ENCODE data around the gene TRPM2. TPM values are rescaled to one million over a fixed set of nuclear protein-coding genes. Genes with fewer than 3 reads are reported as not detected.

The TRPM2 gene
- total RNA-seq, 1 experiment from 2014 or later = 28.1 TPM

GRCh38 chr21:44332383-44332782 lies 21.0 kb upstream of the TRPM2 start:
- ChIA-PET CTCF (no interaction called here), RAD21 (ENCODE audit: low non-redundant PET in 1 of 2, low total read pairs in 2 of 2, uncharacterized antibody in 2 of 2, unreplicated experiment in 2 of 2) (interaction anchor here in 1 of 2 experiments (0.6 kb wide), 1 partner anchor 8 kb away, joined by 3 read pairs; no protein-coding TSS in a partner anchor), POLR2A (no interaction called here)
- TF ChIP-seq ZBTB33 (IDR thresholded peaks at IDR 0.05; ENCODE audit: extremely low read depth, insufficient replicate concordance, low read length) (no peak), ELF1 (IDR thresholded peaks at IDR 0.05; ENCODE audit: borderline replicate concordance, low read depth) (no peak), ZNF274 (IDR thresholded peaks at IDR 0.05; ENCODE audit: low read depth, low read length) (no peak), ATF3 (IDR thresholded peaks at IDR 0.05) (no peak), JUND (IDR thresholded peaks at IDR 0.05) (no peak), MAX (IDR thresholded peaks at IDR 0.05) (no peak), YY1 (IDR thresholded peaks at IDR 0.05; ENCODE audit: extremely low read depth, insufficient replicate concordance, low read depth, low read length) (no peak)
- H3K4me2 ChIP-seq (ENCODE audit: low read length) = no peak overlapping the region
- no peak overlapping the region for H3K4me3 ChIP-seq (replicated peaks in 1 of 2; ENCODE audit: low read depth in 1 of 2, low read length in 2 of 2)
- H3K4me1 ChIP-seq (ENCODE audit: control insufficient read depth in 1 of 2, insufficient read depth in 2 of 2, low read length in 2 of 2) = no peaks in the 10 kb centered on the region
- H4K20me1 ChIP-seq (ENCODE audit: insufficient read depth) = no peaks in the 10 kb centered on the region
- no peak overlapping the region for H3K9ac ChIP-seq (ENCODE audit: low read length)
- no peak overlapping the region for H2AFZ ChIP-seq (ENCODE audit: low read depth, low read length, poor library complexity, severe bottlenecking)
- ATAC-seq = no peak
- no peaks in the 10 kb centered on the region for H3K36me3 ChIP-seq (ENCODE audit: control insufficient read depth in 1 of 2, insufficient read depth in 2 of 2, low read length in 2 of 2)
- no peak overlapping the region for H3K27ac ChIP-seq (ENCODE audit: low read depth, low read length)
- H3K9me3 ChIP-seq (ENCODE audit: control insufficient read depth in 1 of 2, insufficient read depth in 1 of 2, low read depth in 1 of 2, low read length in 2 of 2) = no peaks in the 10 kb centered on the region
- intact Hi-C loops (cut with micrococcal nuclease) = no loop called here
- H3K9me2 ChIP-seq (ENCODE audit: insufficient read depth) = no peaks in the 10 kb centered on the region
- H3K27me3 ChIP-seq (ENCODE audit: insufficient read depth, low read length) = no peaks in the 10 kb centered on the region
- BruUV-seq (replicated peaks) = no TSS peak
- H3K79me2 ChIP-seq (ENCODE audit: insufficient read depth, low read length) = no peaks in the 10 kb centered on the region
- DNase-seq (ENCODE audit: low read depth, low spot score) = no peak
